ENCODE data around the gene TMEM109. TPM values are rescaled to one million over a fixed set of nuclear protein-coding genes. Genes with fewer than 3 reads are reported as not detected.

The TMEM109 gene
- total and polyA plus RNA-seq, 2 of the 8 experiments (the other 6 are each of a cell fraction or from before 2014, with no cell fraction given), result 27.3 to 30.3 TPM

- H4K5ac ChIP-seq (ENCODE audit: insufficient read length, low read depth, low read length), result no peak overlapping the region
- H3K79me2 ChIP-seq (ENCODE audit: control insufficient read depth in 1 of 2, insufficient read depth in 2 of 2, low read length in 2 of 2), result peaks cover 5 to 24% of the 10 kb centered on the region in 2 experiments
- peaks cover 3 to 14% (median 9%) of the 10 kb centered on the region in 4 experiments; a peak in 5 of 8 replicates for H3K36me3 ChIP-seq (ENCODE audit: control insufficient read depth in 2 of 4, insufficient read depth in 4 of 4, low read length in 3 of 4)
- H3K23me2 ChIP-seq (ENCODE audit: low read depth, low read length), result peaks cover 6% of the 10 kb centered on the region; the same call in 1 of the 2 replicates
- H3K9me3 ChIP-seq (ENCODE audit: insufficient read depth in 2 of 2, low read depth in 1 of 2, low read length in 1 of 2), result no peaks in the 10 kb centered on the region
- no peak overlapping the region for H3K27ac ChIP-seq (ENCODE audit: low read depth, low read length)
- CTCF ChIA-PET (ENCODE audit: partially characterized antibody), result interaction anchor here (0.8 to 1.8 kb wide), 6 partner anchors 10 to 209 kb away, joined by 3 to 7 read pairs (median 3); no protein-coding TSS in a partner anchor
- H3K27me3 ChIP-seq (replicated peaks in 1 of 4; ENCODE audit: control insufficient read depth in 3 of 4, extremely low read depth in 1 of 4, insufficient read depth in 3 of 4, low read length in 3 of 4), result no peaks in the 10 kb centered on the region
- FAIRE-seq (no peak), DNase-seq (ENCODE audit: low read depth in 1 of 2, low spot score in 2 of 2) (no peak)
- no peak overlapping the region for H2BK12ac ChIP-seq (ENCODE audit: low read depth, low read length)
- TF ChIP-seq EGR1 (IDR thresholded peaks at IDR 0.05; ENCODE audit: borderline replicate concordance, low read depth, low read length) (no peak), RFX5 (IDR thresholded peaks at IDR 0.05; ENCODE audit: borderline replicate concordance, low read depth, low read length) (no peak), POU5F1 (IDR thresholded peaks at IDR 0.05; ENCODE audit: low read depth, low read length) (no peak)
- no peak overlapping the region for H3K56ac ChIP-seq (replicated peaks; ENCODE audit: insufficient read length, low read depth, low read length)
- H2BK120ac ChIP-seq (replicated peaks; ENCODE audit: low read depth, low read length), result no peak overlapping the region
- H3K4me2 ChIP-seq (ENCODE audit: insufficient read depth in 1 of 2, low read depth in 2 of 2, low read length in 2 of 2), result no peak overlapping the region
- WGBS, 2 experiments (ENCODE audit: extremely low coverage in 1 of 2, insufficient coverage in 1 of 2, insufficient read length in 1 of 2, insufficient replicate concordance in 2 of 2, low coverage in 1 of 2, low lambda C conversion rate in 2 of 2, missing lambda C conversion rate in 1 of 2), result 87% methylated on average over 2 of the region's 2 CpGs; no CpG with 5 or more reads in 1 of the 2 experiments
- POLR2A ChIA-PET (ENCODE audit: partially characterized antibody), result no interaction called here
- peaks cover 6 to 19% (median 15%) of the 10 kb centered on the region in 4 experiments for H3K4me1 ChIP-seq (replicated peaks in 1 of 4; ENCODE audit: control insufficient read depth in 3 of 4, insufficient read depth in 4 of 4, low read length in 3 of 4)
- no peaks in the 10 kb centered on the region; the same call in 1 of the 2 replicates for H3K79me1 ChIP-seq (ENCODE audit: low read depth, low read length)
- no peak overlapping the region for H4K91ac ChIP-seq (replicated peaks; ENCODE audit: insufficient read length, low read length)
- no peak overlapping the region for H3K4me3 ChIP-seq (ENCODE audit: extremely low read depth in 1 of 4, insufficient read depth in 2 of 4, low read depth in 3 of 4, low read length in 4 of 4)
- H2AK5ac ChIP-seq (ENCODE audit: low read depth, low read length), result no peak overlapping the region
- H3K18ac ChIP-seq (ENCODE audit: extremely low read depth, low read length), result no peak overlapping the region
- H2BK20ac ChIP-seq (ENCODE audit: low read length), result no peak overlapping the region
- H2BK5ac ChIP-seq (ENCODE audit: low read depth, low read length), result no peak overlapping the region
- no peak overlapping the region for H3K9ac ChIP-seq (replicated peaks in 1 of 4; ENCODE audit: extremely low read depth in 1 of 4, low read depth in 3 of 4, low read length in 3 of 4)
- H2AFZ ChIP-seq (ENCODE audit: low read length), result no peak overlapping the region
- no peak overlapping the region for H3K14ac ChIP-seq (ENCODE audit: insufficient read length)
- H4K20me1 ChIP-seq (replicated peaks in 1 of 2; ENCODE audit: control insufficient read depth in 1 of 2, insufficient read depth in 2 of 2, low read length in 2 of 2), result peaks cover 3 to 13% of the 10 kb centered on the region in 2 experiments
- no peak overlapping the region for H3K4ac ChIP-seq (replicated peaks; ENCODE audit: insufficient read length, low read depth, low read length)
- no peak overlapping the region for H4K8ac ChIP-seq (ENCODE audit: extremely low read depth, insufficient read depth, low read length)
- no peak overlapping the region for H3K23ac ChIP-seq (ENCODE audit: insufficient read length)
- H2BK15ac ChIP-seq (ENCODE audit: low read length), result no peak overlapping the region
These were observed 4.9 kb downstream of the TMEM109 start for GRCh38 chr11:60918939-60919265.
